Hair follicular keratinocyte (primary cell): ENCODE measurements around the gene UGT1A5. TPM values are rescaled to one million over a fixed set of nuclear protein-coding genes. Genes with fewer than 3 reads are reported as not detected.

ENCODE experiments used
- total RNA-seq: library from RNA; depleted of rRNA; stranded (reverse); fragments of >200 nt; gene quantifications from 2 replicates; pipeline ENCODE4 v1.2.3, GENCODE V29; 2015

Gene UGT1A5
- total RNA-seq = not detected in 2 replicates

DNA sequence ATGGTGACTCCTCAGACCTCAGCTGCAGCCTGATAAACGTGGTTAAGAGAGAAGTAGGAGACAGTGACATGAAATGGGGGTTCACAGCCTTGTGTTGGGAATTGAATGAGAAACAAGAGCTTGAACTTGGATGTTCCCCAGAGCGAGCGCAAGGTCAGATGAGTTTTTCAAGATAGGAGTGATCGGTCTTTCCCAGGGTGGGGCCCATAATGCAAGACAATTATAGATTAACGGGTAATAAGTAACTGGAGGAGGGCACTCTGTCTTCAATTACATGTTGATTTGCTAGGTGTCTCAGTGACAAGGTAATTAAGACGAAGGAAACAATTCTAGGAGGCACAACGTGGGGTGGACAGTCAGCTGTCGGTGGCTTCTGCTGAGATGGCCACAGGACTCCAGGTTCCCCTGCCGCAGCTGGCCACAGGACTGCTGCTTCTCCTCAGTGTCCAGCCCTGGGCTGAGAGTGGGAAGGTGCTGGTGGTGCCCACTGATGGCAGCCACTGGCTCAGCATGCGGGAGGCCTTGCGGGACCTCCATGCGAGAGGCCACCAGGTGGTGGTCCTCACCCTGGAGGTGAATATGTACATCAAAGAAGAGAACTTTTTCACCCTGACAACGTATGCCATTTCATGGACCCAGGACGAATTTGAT, at the start of gene UGT1A5:
Gene UGT1A5, plus strand, starts transcription at position 297 of the 651 bp plus-strand sequence. Its CDS starts 85 bp downstream, at position 382.

DNA sequence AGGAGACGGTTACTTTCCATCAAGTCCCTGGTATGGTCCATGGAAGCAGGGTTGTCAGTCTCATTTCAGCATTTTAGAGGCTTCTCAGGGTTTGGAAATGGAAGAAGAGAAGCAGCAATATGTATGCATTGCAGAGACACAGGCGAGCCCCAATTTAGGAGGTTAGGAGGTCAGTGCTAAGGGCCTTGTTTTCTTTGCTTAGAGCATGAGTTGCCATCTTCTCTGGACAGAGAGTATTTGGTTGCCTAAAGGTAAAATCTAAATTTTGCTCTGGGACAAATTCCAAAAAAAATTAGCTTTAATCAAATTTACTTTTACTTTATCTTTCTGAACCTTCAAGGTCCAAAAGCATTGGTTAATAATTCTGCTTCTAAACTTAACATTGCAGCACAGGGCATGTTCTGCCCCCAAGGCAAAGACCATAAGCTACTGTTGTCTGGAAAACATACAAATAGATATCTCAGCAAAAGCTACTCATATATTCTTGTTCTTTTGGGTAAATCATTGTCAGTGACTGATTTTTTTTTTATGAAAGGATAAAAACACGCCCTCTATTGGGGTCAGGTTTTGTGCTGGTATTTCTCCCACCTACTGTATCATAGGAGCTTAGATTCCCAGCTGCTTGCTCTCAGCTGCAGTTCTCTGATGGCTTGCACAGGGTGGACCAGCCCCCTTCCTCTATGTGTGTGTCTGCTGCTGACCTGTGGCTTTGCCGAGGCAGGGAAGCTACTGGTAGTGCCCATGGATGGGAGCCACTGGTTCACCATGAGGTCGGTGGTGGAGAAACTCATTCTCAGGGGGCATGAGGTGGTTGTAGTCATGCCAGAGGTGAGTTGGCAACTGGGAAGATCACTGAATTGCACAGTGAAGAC, 41.2 kb upstream of the UGT1A5 start, which contains the start of gene UGT1A9:
Gene UGT1A9, plus strand, starts transcription at position 609 of the 872 bp plus-strand sequence. Its CDS starts 37 bp downstream, at position 646.

DNA sequence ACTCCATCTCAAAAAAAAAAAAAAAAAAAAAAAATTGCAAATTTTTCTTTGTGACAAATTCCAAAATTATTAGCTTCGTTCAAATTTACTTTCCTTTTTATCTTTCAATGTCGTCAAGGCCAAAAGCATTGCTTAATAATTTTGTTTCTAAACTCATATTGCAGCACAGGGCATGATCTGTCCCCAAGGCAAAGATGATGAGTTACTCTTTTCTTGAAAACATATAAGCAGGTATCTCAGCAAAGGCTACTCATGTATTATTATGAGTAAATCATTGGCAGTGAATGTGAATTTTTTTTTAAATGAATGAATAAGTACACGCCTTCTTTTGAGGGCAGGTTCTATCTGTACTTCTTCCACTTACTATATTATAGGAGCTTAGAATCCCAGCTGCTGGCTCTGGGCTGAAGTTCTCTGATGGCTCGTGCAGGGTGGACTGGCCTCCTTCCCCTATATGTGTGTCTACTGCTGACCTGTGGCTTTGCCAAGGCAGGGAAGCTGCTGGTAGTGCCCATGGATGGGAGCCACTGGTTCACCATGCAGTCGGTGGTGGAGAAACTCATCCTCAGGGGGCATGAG, 31.1 kb upstream of the UGT1A5 start, which contains the start of gene UGT1A7:
Gene UGT1A7, plus strand, starts transcription at position 381 of the 579 bp plus-strand sequence. Its CDS starts 37 bp downstream, at position 418.

DNA sequence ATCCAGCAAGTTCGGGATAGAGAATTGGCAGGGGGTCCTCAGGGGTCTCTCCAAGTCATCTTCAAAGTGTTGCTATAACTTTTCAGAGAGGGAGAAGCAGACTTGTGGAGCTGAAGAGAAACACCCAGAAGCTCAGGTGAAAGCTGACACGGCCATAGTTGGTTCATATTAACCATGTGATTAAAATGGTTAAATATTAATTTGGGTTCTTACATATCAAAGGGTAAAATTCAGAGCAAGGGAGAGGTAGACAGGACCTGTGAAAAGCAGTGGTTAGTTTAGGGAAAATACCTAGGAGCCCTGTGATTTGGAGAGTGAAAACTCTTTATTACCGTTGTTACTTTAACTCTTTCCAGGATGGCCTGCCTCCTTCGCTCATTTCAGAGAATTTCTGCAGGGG, 20.1 kb upstream of the UGT1A5 start, which contains the start of gene UGT1A6:
Gene UGT1A6, plus strand, starts transcription at position 243 of the 400 bp plus-strand sequence. Its CDS starts 115 bp downstream, at position 358.

DNA sequence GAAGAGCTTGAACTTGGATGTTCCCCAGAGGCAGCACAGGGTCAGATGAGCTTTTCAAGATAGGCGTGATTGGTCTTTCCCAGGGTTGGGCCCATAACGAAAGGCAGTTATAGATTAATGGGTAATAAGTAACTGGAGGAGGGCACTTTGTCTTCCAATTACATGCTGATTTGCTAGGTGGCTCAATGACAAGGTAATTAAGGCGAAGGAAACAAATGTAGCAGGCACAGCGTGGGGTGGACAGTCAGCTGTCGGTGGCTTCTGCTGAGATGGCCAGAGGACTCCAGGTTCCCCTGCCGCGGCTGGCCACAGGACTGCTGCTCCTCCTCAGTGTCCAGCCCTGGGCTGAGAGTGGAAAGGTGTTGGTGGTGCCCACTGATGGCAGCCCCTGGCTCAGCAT, 5.8 kb downstream of the UGT1A5 start, which contains the start of gene UGT1A4:
Gene UGT1A4, plus strand, starts transcription at position 185 of the 400 bp plus-strand sequence. Its CDS starts 85 bp downstream, at position 270.

DNA sequence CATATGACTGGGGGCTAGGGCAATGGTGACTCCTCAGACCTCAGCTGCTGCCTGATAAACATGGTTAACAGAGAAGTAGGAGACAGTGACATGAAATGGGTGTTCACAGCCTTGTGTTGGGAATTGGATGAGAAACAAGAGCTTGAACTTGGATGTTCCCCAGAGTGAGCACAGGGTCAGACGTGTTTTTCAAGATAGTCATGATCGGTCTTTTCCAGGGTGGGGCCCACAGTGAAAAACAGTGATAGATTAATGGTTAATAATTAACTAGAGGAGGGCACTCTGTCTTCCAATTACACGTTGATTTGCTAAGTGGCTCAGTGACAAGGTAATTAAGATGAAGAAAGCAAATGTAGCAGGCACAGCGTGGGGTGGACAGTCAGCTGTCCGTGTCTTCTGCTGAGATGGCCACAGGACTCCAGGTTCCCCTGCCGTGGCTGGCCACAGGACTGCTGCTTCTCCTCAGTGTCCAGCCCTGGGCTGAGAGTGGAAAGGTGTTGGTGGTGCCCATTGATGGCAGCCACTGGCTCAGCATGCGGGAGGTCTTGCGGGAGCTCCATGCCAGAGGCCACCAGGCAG, 16.1 kb downstream of the UGT1A5 start, which contains the start of gene UGT1A3:
Gene UGT1A3, plus strand, starts transcription at position 320 of the 579 bp plus-strand sequence. Its CDS starts 85 bp downstream, at position 405.

DNA sequence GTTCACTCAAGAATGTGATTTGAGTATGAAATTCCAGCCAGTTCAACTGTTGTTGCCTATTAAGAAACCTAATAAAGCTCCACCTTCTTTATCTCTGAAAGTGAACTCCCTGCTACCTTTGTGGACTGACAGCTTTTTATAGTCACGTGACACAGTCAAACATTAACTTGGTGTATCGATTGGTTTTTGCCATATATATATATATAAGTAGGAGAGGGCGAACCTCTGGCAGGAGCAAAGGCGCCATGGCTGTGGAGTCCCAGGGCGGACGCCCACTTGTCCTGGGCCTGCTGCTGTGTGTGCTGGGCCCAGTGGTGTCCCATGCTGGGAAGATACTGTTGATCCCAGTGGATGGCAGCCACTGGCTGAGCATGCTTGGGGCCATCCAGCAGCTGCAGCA, 47.3 kb downstream of the UGT1A5 start, which contains the start of gene UGT1A1:
Gene UGT1A1, plus strand, starts transcription at position 228 of the 400 bp plus-strand sequence. Its CDS starts 18 bp downstream, at position 246.

DNA sequence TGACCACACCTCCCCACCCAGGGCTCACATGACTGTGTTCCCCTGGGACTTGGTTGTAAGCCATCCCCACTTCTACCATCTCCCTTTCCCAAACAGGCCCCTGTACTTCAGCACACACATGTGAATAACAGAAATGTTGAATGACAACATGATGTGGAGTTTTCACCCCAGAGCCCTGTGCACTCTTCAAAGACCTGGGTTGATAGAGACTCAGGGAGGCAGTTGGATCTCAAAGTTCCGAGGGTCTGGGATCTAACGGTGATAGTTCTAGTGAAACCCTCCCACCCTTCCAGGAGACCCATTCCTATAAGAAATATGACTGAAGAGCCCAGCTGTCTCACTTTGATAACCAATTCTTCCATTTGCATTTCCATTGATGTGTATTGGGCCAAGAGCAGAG, 65.3 kb downstream of the UGT1A5 start, which contains the start of gene MROH2A:
Gene MROH2A, plus strand, starts transcription at position 301 of the 400 bp plus-strand sequence. CDS start 1,029 bp downstream, outside the sequence.

Other genes with a start within 250 kb of the UGT1A5 start
- gene USP40, start 146.1 kb upstream of the UGT1A5 start, total RNA-seq = 34.1 and 36.2 TPM in 2 replicates
- gene UGT1A8, start 95.3 kb upstream of the UGT1A5 start, total RNA-seq = not detected in 2 replicates
- gene UGT1A10, start 76.5 kb upstream of the UGT1A5 start, total RNA-seq = not detected in 2 replicates
- gene UGT1A9, start 41.0 kb upstream of the UGT1A5 start, total RNA-seq = not detected in 2 replicates
- 0.16 and 0.27 TPM in 2 replicates for gene UGT1A7, start 31.0 kb upstream of the UGT1A5 start, total RNA-seq
- 0.38 and 0.78 TPM in 2 replicates for gene UGT1A6, start 20.0 kb upstream of the UGT1A5 start, total RNA-seq
- not detected in 2 replicates for gene UGT1A4, start 5.8 kb downstream of the UGT1A5 start, total RNA-seq
- gene UGT1A3, start 16.1 kb downstream of the UGT1A5 start, total RNA-seq = not detected in 2 replicates
- not detected in 2 replicates for gene UGT1A1, start 47.4 kb downstream of the UGT1A5 start, total RNA-seq
- gene MROH2A, start 65.4 kb downstream of the UGT1A5 start, total RNA-seq = 0.38 TPM in 1 of 2 replicates, not detected in the other
- gene HJURP, start 141.6 kb downstream of the UGT1A5 start, total RNA-seq = 10.9 and 34.3 TPM in 2 replicates
- gene TRPM8, start 204.5 kb downstream of the UGT1A5 start, total RNA-seq = not detected in 2 replicates